K562 (cell line): ENCODE data around the gene ASPHD2. TPM values are rescaled to one million over a fixed set of nuclear protein-coding genes. Genes with fewer than 3 reads are reported as not detected.

Experiments
- ATAC-seq: fragments of 200-7000 bp; cut with Tn5 transposase; 3 replicates; pipeline ENCODE4 v1.9.1; 2020; ENCODE audit warnings: moderate library complexity
- BruUV-seq: library from RNA; stranded (reverse); fragments of 400-500 nt; replicated peaks from 2 replicates; lab custom pipeline; 2021; lab: Mats Ljungman, UMichigan
- CTCF ChIA-PET: fragments of 300-600 bp; formaldehyde crosslinking; extraction: SDS; loops from one replicate; lab custom pipeline; 2021; ENCODE audit warnings: low intra/inter-chr PET ratio; lab: Yijun Ruan, JAX
- POLR2A ChIA-PET: fragments of 300-600, 350-650 bp; sonication (Branson Sonifier 250); formaldehyde crosslinking; extraction: SDS; loops from one replicate; lab custom pipeline; 2021; ENCODE audit warnings: antibody characterized with exemption, inconsistent platforms; lab: Yijun Ruan, JAX
- DNase-seq, 4 experiments: peaks; one replicate each; pipeline versions ENCODE4 v3.0.0 to v3.0.0-alpha.2; 2011 to 2018; ENCODE audit warnings: low spot score in 3 of 4, mixed read lengths in 3 of 4; ENCODE audit errors: extremely low read depth in 1 of 4
- FAIRE-seq: peaks from 2 replicates; lab custom pipeline; 2011; peaks lifted over from hg19 to GRCh38; lab: Jason Lieb, UNC
- H2AFZ ChIP-seq: 2 replicates; pipeline ENCODE4 v1.6.0; 2011; ENCODE audit warnings: low read depth, low read length, control low read depth, inconsistent platforms
- H3K27ac ChIP-seq: fragments of 200-600 bp; 3 replicates; pipeline ENCODE4 v1.8.0; 2011; ENCODE audit warnings: low read depth, mild to moderate bottlenecking, control low read depth, inconsistent platforms, low read length, moderate library complexity, mixed read lengths; ENCODE audit errors: extremely low read depth
- H3K27me3 ChIP-seq, 2 experiments: fragments of 300-600 bp in 1 of 2; 2 replicates in 1 of 2; 3 replicates in 1 of 2; pipeline versions ENCODE4 v1.6.0 to v1.8.0; 2011; ENCODE audit warnings: inconsistent platforms in 2 of 2, low read length in 2 of 2, mild to moderate bottlenecking in 1 of 2, mixed read lengths in 1 of 2, moderate library complexity in 1 of 2; ENCODE audit not compliant: control insufficient read depth in 2 of 2, insufficient read depth in 2 of 2
- H3K36me3 ChIP-seq: fragments of 300-600 bp; 3 replicates; pipeline ENCODE4 v1.8.0; 2011; ENCODE audit warnings: mild to moderate bottlenecking, low read length, inconsistent platforms; ENCODE audit not compliant: control insufficient read depth, insufficient read depth
- H3K4me1 ChIP-seq, 2 experiments: fragments of 200-600 bp in 1 of 2; replicated peaks in 1 of 2; 2 replicates in 1 of 2; 3 replicates in 1 of 2; pipeline versions ENCODE4 v1.5.1 to v1.8.0; 2011; ENCODE audit warnings: inconsistent platforms in 2 of 2, low read length in 2 of 2, mild to moderate bottlenecking in 1 of 2, mixed read lengths in 1 of 2, moderate library complexity in 1 of 2; ENCODE audit not compliant: control insufficient read depth in 2 of 2, insufficient read depth in 2 of 2
- H3K4me2 ChIP-seq: 2 replicates; pipeline ENCODE4 v1.6.1; 2011; ENCODE audit warnings: low read length, control low read depth, inconsistent platforms, mixed read lengths; ENCODE audit not compliant: insufficient read depth
- H3K4me3 ChIP-seq: fragments of 200-600 bp; sonication (generic), shearing (Covaris generic); 2 replicates; pipeline ENCODE4 v1.5.1; 2016; ENCODE audit warnings: control low read depth, inconsistent platforms
- H3K79me2 ChIP-seq: fragments of 200-600 bp; 3 replicates; pipeline ENCODE4 v1.8.0; 2011; ENCODE audit warnings: low read length, inconsistent platforms; ENCODE audit not compliant: control insufficient read depth, insufficient read depth
- H3K9ac ChIP-seq, 2 experiments: 2 replicates each; pipeline versions ENCODE4 v1.6.0 to v1.6.1; 2011; ENCODE audit warnings: low read depth in 2 of 2, low read length in 2 of 2, control low read depth in 1 of 2, inconsistent platforms in 1 of 2, mild to moderate bottlenecking in 1 of 2, mixed read lengths in 1 of 2; ENCODE audit not compliant: insufficient read depth in 1 of 2
- H3K9me1 ChIP-seq: one replicate; pipeline ENCODE4 v1.6.0; 2011; ENCODE audit warnings: inconsistent platforms, mild to moderate bottlenecking, low read length, moderate library complexity; ENCODE audit not compliant: control insufficient read depth, insufficient read depth
- H3K9me3 ChIP-seq: replicated peaks from 2 replicates; pipeline ENCODE4 v1.5.1; 2011; ENCODE audit warnings: low read depth, low read length, inconsistent platforms; ENCODE audit not compliant: control insufficient read depth, insufficient read depth
- H4K20me1 ChIP-seq: replicated peaks from 2 replicates; pipeline ENCODE4 v1.6.1; 2011; ENCODE audit warnings: low read length, inconsistent platforms, mixed read lengths; ENCODE audit not compliant: control insufficient read depth, insufficient read depth
- NCOA1 ChIP-seq: fragments of 450-650 bp; IDR thresholded peaks from 2 replicates; pipeline ENCODE4 v1.6.1; 2016; ENCODE audit warnings: low read depth
- NFRKB ChIP-seq: fragments of 450-650 bp; IDR thresholded peaks from 2 replicates; pipeline ENCODE4 v1.6.1; 2016; ENCODE audit warnings: low read depth
- PBX2 ChIP-seq, 2 experiments: IDR thresholded peaks in 1 of 2; conservative IDR thresholded peaks in 1 of 2; 2 replicates each; pipeline ENCODE4 v1.6.1; 2016; ENCODE audit warnings: low read depth in 2 of 2, mild to moderate bottlenecking in 1 of 2, missing compliant biosample characterization in 1 of 2, missing genetic modification characterization in 1 of 2, moderate library complexity in 1 of 2
- ZBTB33 ChIP-seq: sonication (generic); formaldehyde crosslinking; IDR thresholded peaks from 2 replicates; pipeline ENCODE4 v1.8.1; 2023; ENCODE audit warnings: mild to moderate bottlenecking, missing genetic modification reagents
- ZNF3 ChIP-seq: fragments of 250-450 bp; sonication (Bioruptor Pico); IDR thresholded peaks from 2 replicates; pipeline ENCODE4 v1.5.0; 2021; ENCODE audit warnings: mild to moderate bottlenecking, moderate library complexity
- WGBS: fragments of 100-300 bp; shearing (Covaris generic); methylation state at CpG from one replicate; pipeline ENCODE4 v1.1.6; 2016; ENCODE audit warnings: low coverage, mixed read lengths; ENCODE audit not compliant: insufficient coverage; ENCODE audit errors: missing lambda C conversion rate; 5-methylcytosine and 5-hydroxymethylcytosine counted together
- in situ Hi-C: fragments of 300-500 bp; cut with MboI; formaldehyde crosslinking; loops from 4 replicates; pipeline ENCODE4 v1.15.0; 2018; ENCODE audit warnings: inconsistent platforms, mixed read lengths
- intact Hi-C: fragments of 100-400 bp; cut with micrococcal nuclease; formaldehyde crosslinking; loops from 2 replicates; pipeline ENCODE4 v1.14.2; 2022
- polyA plus RNA-seq, 8 experiments: library from polyadenylated mRNA; depleted of rRNA in 4 of 8; stranded (reverse) in 5 of 8; unstranded in 3 of 8; fragments of >200 nt; fragmentation: Nextera tagmentation in 2 of 8; fragmentation: Illumina TruSeq in 1 of 8; extraction: Ambion mirVana in 2 of 8; extraction: Trizol in 1 of 8; gene quantifications; 2 replicates each; pipeline versions ENCODE4 v1.2.1 to v1.2.3, GENCODE V29; 2011 to 2014; ENCODE audit warnings: inconsistent platforms in 1 of 8, missing spikeins in 1 of 8
- total RNA-seq, 7 experiments: library from RNA; depleted of rRNA in 6 of 7; stranded (reverse); fragments of >200 nt in 6 of 7; fragmentation: Illumina TruSeq in 2 of 7; extraction: Trizol in 2 of 7; gene quantifications; 2 replicates each; pipeline versions ENCODE4 v1.2.1 to v1.2.3, GENCODE V29; 2011 to 2021; ENCODE audit warnings: low replicate concordance in 1 of 7

The ASPHD2 gene
- total and polyA plus RNA-seq, 9 of the 15 experiments (the other 6 are each of a cell fraction or from before 2014, with no cell fraction given), result 0.18 to 0.64 (median 0.36) TPM

GRCh38 chr22:26448334-26448733 is 19.3 kb downstream of the ASPHD2 start:
- Histone ChIP-seq H3K4me1 (peaks cover 0 to 3% of the 10 kb centered on the region in 2 experiments; a peak in 3 of 5 replicates), H4K20me1 (no peaks in the 10 kb centered on the region), H3K27ac (no peak overlapping the region), H3K4me3 (no peak overlapping the region), H3K4me2 (no peak overlapping the region), H3K9me3 (no peaks in the 10 kb centered on the region)
- in situ Hi-C loops, result no loop called here
- CTCF ChIA-PET, result no interaction called here
- no peak for DNase-seq
- FAIRE-seq, result no peak
- 39% methylated on average over 5 of the region's 5 CpGs for WGBS
- no peak; the same call in 2 of the 3 replicates for ATAC-seq
- no peak for TF ChIP-seq ZBTB33 (CRISPR knock-in tag)
- no peak for TF ChIP-seq NCOA1
- TF ChIP-seq ZNF3 (CRISPR knock-in tag), result no peak
- no peak for TF ChIP-seq PBX2 (CRISPR knock-in tag; IDR thresholded peaks at IDR 0.05; ENCODE audit: low read depth)
- TF ChIP-seq PBX2 (tag; conservative IDR thresholded peaks at IDR 0.05; ENCODE audit: low read depth), result no peak
- TF ChIP-seq NFRKB, result no peak
- TF ChIP-seq, all 486 proteins: peak for 0
- Histone ChIP-seq H3K9me1 (no peaks in the 10 kb centered on the region), H3K9ac (no peak overlapping the region), H2AFZ (no peak overlapping the region), H3K27me3 (no peaks in the 10 kb centered on the region), H3K79me2 (no peaks in the 10 kb centered on the region), H3K36me3 (peaks cover 23% of the 10 kb centered on the region; the same call in 1 of the 3 replicates)
- POLR2A ChIA-PET, result interaction anchor here (0.5 to 1.5 kb wide), 6 partner anchors 18 to 1993 kb away, joined by 3 to 5 read pairs (median 4); no protein-coding TSS in a partner anchor
- intact Hi-C loops, result no loop called here
- BruUV-seq, result no TSS peak
